Trophoblast cell (in vitro differentiated cells and primary cell): ENCODE data around the gene DGKZ.
A peak's percentile ranks its signal among the peaks of the same experiment; 100 is the strongest.

ENCODE experiments used
- DNase-seq, 2 donors: peaks; one replicate each; pipeline ENCODE4 v3.0.0-alpha.2; 2016
- H2AFZ ChIP-seq: 2 replicates; pipeline ENCODE4 v1.6.1; 2013; ENCODE audit warnings: low read length, moderate library complexity, mild to moderate bottlenecking; ENCODE audit not compliant: insufficient read depth, poor library complexity
- H2AK5ac ChIP-seq: 2 replicates; pipeline ENCODE4 v1.6.1; 2013; ENCODE audit warnings: mild to moderate bottlenecking, low read length
- H2BK120ac ChIP-seq: 2 replicates; pipeline ENCODE4 v1.6.1; 2013; ENCODE audit warnings: low read length, mild to moderate bottlenecking, moderate library complexity; ENCODE audit not compliant: insufficient read depth, poor library complexity
- H2BK12ac ChIP-seq: 2 replicates; pipeline ENCODE4 v1.6.1; 2013; ENCODE audit warnings: mild to moderate bottlenecking, low read length, moderate library complexity
- H2BK5ac ChIP-seq: 2 replicates; pipeline ENCODE4 v1.6.1; 2013; ENCODE audit warnings: low read length, low read depth, moderate library complexity, mild to moderate bottlenecking; ENCODE audit not compliant: poor library complexity
- H3K14ac ChIP-seq: 2 replicates; pipeline ENCODE4 v1.6.1; 2013; ENCODE audit warnings: mild to moderate bottlenecking, low read length
- H3K18ac ChIP-seq: 2 replicates; pipeline ENCODE4 v1.6.1; 2013; ENCODE audit warnings: mild to moderate bottlenecking, low read length
- H3K23ac ChIP-seq: 2 replicates; pipeline ENCODE4 v1.6.1; 2013; ENCODE audit warnings: low read length
- H3K27ac ChIP-seq: 2 replicates; pipeline ENCODE4 v1.5.1; 2013; ENCODE audit warnings: low read depth, mild to moderate bottlenecking, inconsistent platforms, low read length, moderate library complexity
- H3K27me3 ChIP-seq: 2 replicates; pipeline ENCODE4 v1.6.1; 2013; ENCODE audit warnings: inconsistent platforms, mild to moderate bottlenecking, low read length, moderate library complexity; ENCODE audit not compliant: insufficient read depth
- H3K36me3 ChIP-seq, 2 experiments: 1 replicate in 1 of 2; 2 replicates in 1 of 2; pipeline ENCODE4 v1.6.1; 2013; ENCODE audit warnings: low read length in 2 of 2, mild to moderate bottlenecking in 2 of 2, moderate library complexity in 1 of 2; ENCODE audit not compliant: insufficient read depth in 2 of 2, control insufficient read depth in 1 of 2
- H3K4ac ChIP-seq: 2 replicates; pipeline ENCODE4 v1.6.1; 2013; ENCODE audit warnings: low read depth, mild to moderate bottlenecking, low read length, moderate library complexity
- H3K4me1 ChIP-seq, 2 experiments: 1 replicate in 1 of 2; 2 replicates in 1 of 2; pipeline ENCODE4 v1.6.1; 2013; ENCODE audit warnings: low read length in 2 of 2, mild to moderate bottlenecking in 2 of 2, moderate library complexity in 1 of 2; ENCODE audit not compliant: insufficient read depth in 2 of 2, control insufficient read depth in 1 of 2
- H3K4me2 ChIP-seq: 2 replicates; pipeline ENCODE4 v1.6.1; 2013; ENCODE audit warnings: inconsistent platforms, mild to moderate bottlenecking, low read length, moderate library complexity
- H3K4me3 ChIP-seq: 2 replicates; pipeline ENCODE4 v1.5.1; 2013; ENCODE audit warnings: mild to moderate bottlenecking, low read depth, low read length, inconsistent platforms
- H3K79me1 ChIP-seq: one replicate; pipeline ENCODE4 v1.6.1; 2013; ENCODE audit warnings: low read length
- H3K79me2 ChIP-seq: 2 replicates; pipeline ENCODE4 v1.6.1; 2013; ENCODE audit warnings: low read length, mild to moderate bottlenecking; ENCODE audit not compliant: control insufficient read depth, insufficient read depth, poor library complexity
- H3K9ac ChIP-seq: 2 replicates; pipeline ENCODE4 v1.6.1; 2013; ENCODE audit warnings: mild to moderate bottlenecking, low read length
- H3K9me3 ChIP-seq: 2 replicates; pipeline ENCODE4 v1.6.1; 2013; ENCODE audit warnings: low read depth, mild to moderate bottlenecking, control low read depth, inconsistent platforms, low read length; ENCODE audit not compliant: insufficient read depth
- H4K12ac ChIP-seq: 2 replicates; pipeline ENCODE4 v1.6.1; 2013; ENCODE audit warnings: low read depth, mild to moderate bottlenecking, low read length, moderate library complexity
- H4K8ac ChIP-seq: 2 replicates; pipeline ENCODE4 v1.6.1; 2013; ENCODE audit warnings: low read depth, mild to moderate bottlenecking, low read length, moderate library complexity
- H4K91ac ChIP-seq: one replicate; pipeline ENCODE4 v1.6.1; 2013; ENCODE audit warnings: low read depth, mild to moderate bottlenecking, low read length, moderate library complexity
- whole genome bisulfite sequencing: extraction: QIAGEN DNeasy Blood & Tissue Kit; methylation state at CpG from one replicate; pipeline ENCODE4 v1.1.7; 2013; ENCODE audit warnings: missing lambda C conversion rate; ENCODE audit not compliant: insufficient read length, insufficient coverage; ENCODE audit errors: extremely low coverage; 5-methylcytosine and 5-hydroxymethylcytosine counted together

Gene DGKZ

GRCh38 chr11:46338988-46339666 is 8.1 kb upstream of the DGKZ start:
- H2BK12ac ChIP-seq = peak overlapping the region; percentile 75
- peak overlapping the region; percentile 58 for H3K4me2 ChIP-seq
- peaks cover 30 to 37% of the 10 kb centered on the region in 2 experiments for H3K4me1 ChIP-seq
- no peaks in the 10 kb centered on the region for H3K79me2 ChIP-seq
- H3K18ac ChIP-seq = peak overlapping the region; percentile 43
- H3K23ac ChIP-seq = no peak overlapping the region
- no peak overlapping the region for H3K4ac ChIP-seq
- no peak overlapping the region for H3K9ac ChIP-seq
- H3K4me3 ChIP-seq = no peak overlapping the region
- peaks cover 1% of the 10 kb centered on the region for H3K27me3 ChIP-seq
- DNase-seq = peak; percentile 59 to 76
- H3K79me1 ChIP-seq = peaks cover 18% of the 10 kb centered on the region
- peak overlapping the region; percentile 9 for H4K12ac ChIP-seq
- no peaks in the 10 kb centered on the region for H3K36me3 ChIP-seq
- WGBS = no CpG with 5 or more reads among the region's 16 CpGs
- peak overlapping the region; percentile 28 for H2BK120ac ChIP-seq
- H3K9me3 ChIP-seq = peaks cover 3% of the 10 kb centered on the region
- H3K14ac ChIP-seq = peak overlapping the region; percentile 46
- H2AK5ac ChIP-seq = peak overlapping the region; percentile 3
- peak overlapping the region; percentile 64 for H4K8ac ChIP-seq
- H3K27ac ChIP-seq = peak overlapping the region; percentile 55
- H4K91ac ChIP-seq = peak overlapping the region; percentile 67
- peak overlapping the region; percentile 30 for H2AFZ ChIP-seq
- peak overlapping the region; percentile 43 for H2BK5ac ChIP-seq

DNA sequence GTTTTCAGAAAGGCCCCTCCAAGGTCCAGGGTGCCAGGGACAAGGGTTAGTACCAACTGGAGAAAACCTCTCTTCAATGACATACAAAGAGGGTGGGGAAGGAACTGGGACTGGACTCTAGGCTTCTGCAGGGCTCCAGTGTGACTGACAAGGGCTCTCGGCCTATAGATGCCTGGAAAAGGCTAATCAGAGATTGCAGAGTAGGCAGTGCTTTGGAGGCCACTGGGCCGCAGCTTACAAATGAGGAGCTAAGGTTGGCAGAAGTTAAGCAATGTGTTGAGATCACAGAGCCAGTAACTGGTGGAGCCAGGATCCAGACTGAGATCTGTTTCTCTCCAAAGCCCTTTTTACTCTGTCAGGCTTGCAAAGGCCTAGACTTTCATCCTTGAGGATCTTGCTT is 7.4 kb upstream of the DGKZ start:
- H2BK5ac ChIP-seq = no peak overlapping the region
- no peak overlapping the region for H3K14ac ChIP-seq
- no peak overlapping the region for H3K9ac ChIP-seq
- no peak overlapping the region for H3K4me2 ChIP-seq
- H4K91ac ChIP-seq = peak overlapping the region; percentile 10
- no peak overlapping the region for H2AK5ac ChIP-seq
- H3K4ac ChIP-seq = no peak overlapping the region
- H4K8ac ChIP-seq = no peak overlapping the region
- H3K79me2 ChIP-seq = no peaks in the 10 kb centered on the region
- no peak overlapping the region for H3K18ac ChIP-seq
- H4K12ac ChIP-seq = no peak overlapping the region
- H3K36me3 ChIP-seq = no peaks in the 10 kb centered on the region
- DNase-seq = peak in 1 of 2 donors; percentile 46
- WGBS = no CpG with 5 or more reads among the region's 2 CpGs
- no peak overlapping the region for H3K4me3 ChIP-seq
- no peak overlapping the region for H2AFZ ChIP-seq
- no peaks in the 10 kb centered on the region for H3K27me3 ChIP-seq
- no peak overlapping the region for H2BK12ac ChIP-seq
- no peaks in the 10 kb centered on the region for H3K9me3 ChIP-seq
- no peak overlapping the region for H3K27ac ChIP-seq
- H2BK120ac ChIP-seq = no peak overlapping the region
- H3K23ac ChIP-seq = no peak overlapping the region
- peaks cover 20% of the 10 kb centered on the region for H3K79me1 ChIP-seq
- peaks cover 32 to 39% of the 10 kb centered on the region in 2 experiments for H3K4me1 ChIP-seq

- WGBS = no CpG with 5 or more reads among the region's 3 CpGs
- H3K14ac ChIP-seq = no peak overlapping the region
These were observed 5.8 kb upstream of the DGKZ start for GRCh38 chr11:46341454-46341853.

GRCh38 chr11:46342239-46342638 is 5.0 kb upstream of the DGKZ start:
- Histone ChIP-seq H3K27me3 (no peaks in the 10 kb centered on the region), H2BK12ac (no peak overlapping the region), H3K27ac (no peak overlapping the region), H4K12ac (no peak overlapping the region), H3K36me3 (no peaks in the 10 kb centered on the region), H3K79me2 (peaks cover 4% of the 10 kb centered on the region), H4K8ac (no peak overlapping the region), H2AFZ (no peak overlapping the region), H3K4ac (no peak overlapping the region), H2BK5ac (no peak overlapping the region), H2AK5ac (no peak overlapping the region), H3K23ac (no peak overlapping the region), H2BK120ac (no peak overlapping the region), H3K79me1 (peaks cover 25% of the 10 kb centered on the region), H4K91ac (peak overlapping the region; percentile 53), H3K4me3 (no peak overlapping the region), H3K9me3 (no peaks in the 10 kb centered on the region), H3K14ac (no peak overlapping the region), H3K9ac (no peak overlapping the region), H3K4me2 (peak overlapping the region; percentile 34), H3K18ac (no peak overlapping the region), H3K4me1 (peaks cover 40 to 45% of the 10 kb centered on the region in 2 experiments)
- WGBS = no CpG with 5 or more reads among the region's 5 CpGs
- DNase-seq = no peak

More at GRCh38 chr11:46341454-46341853, 5.8 kb upstream of the DGKZ start:
- Histone ChIP-seq H4K8ac (no peak overlapping the region), H3K9ac (no peak overlapping the region), H3K9me3 (no peaks in the 10 kb centered on the region), H2BK120ac (no peak overlapping the region), H3K27ac (no peak overlapping the region), H4K91ac (no peak overlapping the region), H2AFZ (peak overlapping the region; percentile 19), H3K4me1 (peaks cover 38 to 42% of the 10 kb centered on the region in 2 experiments), H2BK5ac (no peak overlapping the region), H4K12ac (no peak overlapping the region), H3K23ac (no peak overlapping the region), H3K36me3 (no peaks in the 10 kb centered on the region), H3K79me2 (peaks cover 4% of the 10 kb centered on the region), H3K4me2 (no peak overlapping the region), H2BK12ac (peak overlapping the region; percentile 33), H3K79me1 (peaks cover 23% of the 10 kb centered on the region), H2AK5ac (no peak overlapping the region), H3K27me3 (no peaks in the 10 kb centered on the region), H3K18ac (peak overlapping the region; percentile 17), H3K4me3 (no peak overlapping the region), H3K4ac (no peak overlapping the region)
- no peak for DNase-seq
